CD4-positive, alpha-beta T cell treated with Interleukin-17A for 4 hours (primary cell): ENCODE measurements around the gene CDHR1.

ENCODE experiments used
- DNase-seq: peaks from one replicate; pipeline ENCODE4 v3.0.0-alpha.2; 2020; ENCODE audit warnings: mixed read lengths

CDHR1 gene

GRCh38 chr10:84267503-84268126 lies 73.3 kb downstream of the CDHR1 start:
- DNase-seq = peak; percentile 65

DNA sequence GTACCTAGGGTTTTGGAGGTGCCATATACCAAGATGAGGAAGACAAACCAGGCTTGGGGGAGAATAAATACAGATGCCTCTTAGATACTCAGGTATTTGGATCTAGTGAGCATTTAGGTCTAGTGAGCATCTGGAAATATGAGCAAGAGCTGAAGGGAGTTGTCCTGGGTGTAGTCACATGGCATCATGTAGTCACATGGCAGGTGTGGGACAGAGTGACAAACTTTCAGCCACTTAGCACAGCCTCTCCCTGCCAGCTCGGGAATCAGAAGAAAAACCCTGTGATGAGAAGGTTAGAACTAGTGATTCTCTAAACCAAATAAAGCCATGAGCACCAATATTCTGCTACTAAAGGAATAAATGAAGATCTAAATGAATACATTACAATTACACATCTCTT lies 74.8 kb downstream of the CDHR1 start:
- no peak for DNase-seq
